Fibroblast of skin of back (primary cell): Measurements from ENCODE around the gene SLC16A8.

ENCODE experiments used
- DNase-seq: peaks from one replicate; pipeline ENCODE4 v3.0.0-alpha.2; 2013

Gene SLC16A8

DNA sequence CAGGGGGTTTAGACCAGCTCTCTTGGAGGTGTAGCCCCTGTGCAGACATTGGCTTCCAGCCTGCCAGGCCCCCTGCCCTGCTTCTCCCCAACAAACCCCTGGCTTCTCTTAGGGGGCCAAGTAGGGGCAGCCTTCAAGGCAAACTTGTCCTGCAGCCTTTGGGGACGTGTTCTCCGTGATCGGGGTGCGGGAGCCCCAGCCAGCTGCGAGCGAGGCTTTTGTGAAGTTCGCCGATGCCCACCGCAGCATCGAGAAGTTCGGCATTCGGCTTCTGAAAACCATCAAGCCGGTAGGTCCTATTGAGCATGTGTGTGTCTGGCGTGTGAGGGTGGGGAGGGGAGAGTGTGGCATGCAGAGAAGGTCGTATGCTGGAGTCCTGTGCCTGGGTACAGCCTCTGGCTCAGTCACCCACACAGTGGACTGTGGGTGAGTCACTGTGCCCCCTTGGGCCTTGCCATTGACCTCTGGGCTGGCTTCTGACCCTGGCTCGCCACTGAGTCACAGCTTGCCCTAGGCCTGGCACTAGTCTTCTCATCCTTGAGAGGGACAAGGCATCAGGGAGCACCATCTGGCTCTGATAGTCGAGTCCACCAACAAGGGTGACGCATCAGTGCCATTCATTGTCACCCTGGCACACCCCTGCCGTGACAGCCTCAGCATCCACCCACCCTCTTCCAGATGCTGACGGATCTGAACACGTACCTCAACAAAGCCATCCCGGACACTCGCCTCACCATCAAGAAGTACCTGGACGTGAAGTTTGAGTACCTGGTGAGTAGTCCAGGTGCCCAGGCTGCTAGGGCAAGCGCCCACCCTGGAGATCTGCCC lies 11.4 kb downstream of the SLC16A8 start:
- DNase-seq, result no peak

DNA sequence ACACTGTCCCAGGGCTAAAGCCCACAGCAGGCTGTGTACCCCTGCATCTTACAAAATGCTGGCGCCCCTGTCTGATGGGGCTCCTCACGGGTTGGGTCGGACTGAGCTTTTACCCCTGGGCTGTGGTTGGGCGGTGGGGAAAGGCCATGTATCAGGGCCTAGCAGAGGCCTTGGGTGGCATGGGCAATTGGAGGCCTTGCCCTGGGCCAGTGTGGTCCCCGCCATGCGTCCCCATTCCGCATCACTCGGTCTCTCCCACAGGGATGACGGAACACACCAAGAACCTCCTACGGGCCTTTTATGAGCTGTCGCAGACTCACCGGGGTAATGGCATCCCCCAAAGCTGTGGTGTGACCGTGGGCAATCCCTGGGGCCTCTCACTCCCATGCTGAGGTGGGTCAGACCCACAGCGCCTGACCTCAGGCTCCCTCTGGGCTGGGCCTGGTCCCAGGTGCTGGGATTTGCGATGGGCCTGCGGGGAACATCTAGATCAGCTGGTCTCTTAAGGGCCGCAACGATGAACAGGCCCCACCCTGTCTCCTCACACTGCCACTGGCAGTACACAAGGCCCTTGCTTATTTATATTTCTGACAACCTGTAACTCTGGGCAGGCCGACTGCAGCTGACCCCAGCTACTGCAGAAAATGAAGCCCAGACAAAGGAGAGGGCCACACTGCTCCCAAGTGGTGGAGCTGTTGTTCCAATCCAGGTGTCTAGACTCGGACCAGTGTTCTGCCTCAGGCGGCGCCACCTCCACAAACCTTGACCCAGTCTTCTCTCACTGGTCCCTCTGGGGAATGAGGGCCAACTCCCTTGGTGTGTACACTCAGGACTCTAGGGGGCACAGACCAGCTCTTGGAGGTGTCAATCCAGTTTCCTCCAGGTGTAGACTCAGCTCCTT lies 12.3 kb downstream of the SLC16A8 start:
- DNase-seq, result no peak

DNA sequence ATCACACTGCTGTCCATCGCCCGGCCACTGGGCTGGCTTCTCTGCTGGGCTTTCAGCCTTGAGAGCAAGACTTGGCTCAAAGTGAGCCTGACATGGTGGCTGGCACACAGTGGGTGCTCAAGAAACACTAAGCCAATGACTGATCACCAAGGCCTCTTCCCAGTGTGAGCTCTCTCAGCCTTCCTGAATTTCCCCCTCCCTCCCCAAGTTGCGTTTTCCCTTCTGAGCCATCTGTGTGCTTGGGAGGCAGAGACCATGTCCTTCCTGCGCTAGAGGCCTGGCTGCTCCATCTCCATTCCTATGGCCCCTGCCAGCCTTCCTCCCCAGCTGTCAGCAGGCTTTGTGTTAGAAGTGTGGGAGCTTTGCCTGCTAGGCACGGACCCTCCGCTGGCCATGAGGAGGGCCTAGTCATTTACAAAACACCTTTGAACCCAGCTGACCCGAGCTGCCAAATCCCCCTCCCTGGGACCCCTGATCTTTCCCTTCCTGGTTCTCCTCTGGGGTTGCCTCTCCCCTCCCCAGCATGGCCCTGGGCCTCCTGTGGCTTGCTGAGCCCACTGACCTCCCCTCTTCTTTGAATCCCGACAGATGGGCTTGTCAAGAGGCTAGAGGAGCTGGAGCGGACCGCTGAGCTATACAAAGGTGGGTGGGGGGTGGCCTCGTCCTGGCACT lies 13.6 kb downstream of the SLC16A8 start:
- no peak for DNase-seq

DNA sequence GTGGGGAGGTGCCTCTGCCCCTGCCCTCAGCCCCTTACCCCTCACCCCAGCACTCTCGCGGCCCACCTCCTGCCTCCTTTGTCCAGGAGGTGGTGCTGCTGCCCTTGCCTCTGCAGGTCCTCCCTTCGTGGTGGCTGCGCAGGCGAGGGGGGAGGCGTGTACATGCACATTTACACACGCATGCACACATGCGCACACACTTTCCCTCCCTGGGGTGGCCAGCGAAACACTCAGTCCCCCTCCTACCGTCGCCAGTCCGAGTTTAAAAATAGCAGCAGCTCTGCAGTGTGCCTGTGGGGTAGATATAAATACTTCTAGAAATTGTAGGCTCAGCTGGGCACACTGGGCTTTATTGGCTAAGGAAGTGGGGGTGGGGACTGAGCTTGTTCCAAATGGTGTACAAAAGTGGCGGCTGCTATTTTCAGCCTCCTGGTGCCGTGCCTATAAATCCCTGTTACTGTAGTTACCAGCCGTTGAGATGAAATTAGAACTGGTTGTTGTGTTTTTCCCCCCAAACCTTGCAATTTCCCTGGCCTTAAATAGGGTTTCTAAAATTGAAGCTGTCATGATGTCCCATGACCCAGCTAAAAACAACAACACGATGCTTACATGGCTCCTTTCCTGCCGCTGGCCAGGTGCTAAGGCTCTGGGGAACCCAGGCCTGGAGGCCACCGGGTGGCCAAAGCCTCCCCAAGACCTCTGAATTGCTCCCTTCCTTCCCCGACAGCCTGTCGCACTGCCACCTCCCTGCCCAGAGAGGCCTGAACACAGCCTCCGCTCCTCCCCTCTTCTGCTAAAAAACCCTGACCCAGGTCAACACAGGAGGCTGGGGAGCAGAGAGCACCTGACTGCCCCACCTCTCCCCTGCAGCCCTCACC lies 14.4 kb downstream of the SLC16A8 start:
- DNase-seq, result peak; percentile 69

- no peak for DNase-seq
Observed at GRCh38 chr22:38068641-38069371, 15.2 kb downstream of the SLC16A8 start.

DNA sequence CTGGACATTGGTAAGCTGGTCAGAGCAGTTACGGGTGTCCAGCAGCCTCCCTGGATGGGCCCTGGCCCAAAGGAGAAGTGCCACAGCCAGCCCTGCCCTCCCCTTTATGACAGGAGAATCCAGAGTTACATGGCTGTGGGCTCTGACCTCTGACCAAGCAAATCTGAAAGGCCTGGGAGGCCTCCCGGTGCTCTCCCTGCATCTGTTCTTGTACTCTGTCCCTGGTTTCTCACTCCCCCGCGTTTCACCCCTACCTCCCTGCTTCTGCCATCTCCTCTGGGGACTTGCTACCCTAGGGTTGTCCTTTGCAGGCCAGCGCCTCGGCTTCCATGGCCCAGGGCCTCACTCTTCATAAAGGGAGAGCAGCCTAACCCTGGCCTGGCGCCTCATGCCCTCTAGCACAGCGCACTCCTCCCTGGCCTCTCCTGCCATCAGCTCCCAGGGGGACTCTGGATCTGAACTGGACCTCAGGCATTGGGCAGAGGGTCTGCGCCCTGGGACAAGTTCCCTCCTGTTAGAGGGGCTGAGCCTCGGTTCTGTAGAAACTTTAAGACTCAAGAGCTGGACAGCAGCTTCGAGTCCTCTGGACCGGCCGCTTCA lies 16.1 kb downstream of the SLC16A8 start:
- no peak for DNase-seq

GRCh38 chr22:38067028-38067415 lies 17.0 kb downstream of the SLC16A8 start:
- DNase-seq, result no peak

GRCh38 chr22:38066381-38067027 lies 17.5 kb downstream of the SLC16A8 start:
- no peak for DNase-seq

DNA sequence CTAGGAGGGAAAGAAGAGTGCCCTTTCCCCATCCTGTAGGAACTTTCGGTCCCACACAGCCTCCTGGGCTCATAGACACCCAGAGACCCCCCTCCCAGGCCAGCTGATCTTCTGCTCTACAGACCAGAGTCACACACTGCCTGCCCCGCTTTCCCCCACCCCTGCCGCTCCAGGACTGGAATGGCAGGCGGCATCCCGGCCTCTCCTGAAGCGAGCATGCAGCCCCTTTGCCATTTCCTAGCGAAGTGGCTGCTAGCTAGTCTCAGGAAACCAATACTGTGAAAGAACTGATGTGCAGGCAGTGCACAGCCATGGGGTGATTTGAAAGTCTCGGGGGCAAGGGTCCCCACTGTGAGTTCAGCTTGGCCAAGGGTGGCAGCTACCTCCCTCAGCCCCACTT lies 18.4 kb downstream of the SLC16A8 start:
- DNase-seq, result no peak

DNA sequence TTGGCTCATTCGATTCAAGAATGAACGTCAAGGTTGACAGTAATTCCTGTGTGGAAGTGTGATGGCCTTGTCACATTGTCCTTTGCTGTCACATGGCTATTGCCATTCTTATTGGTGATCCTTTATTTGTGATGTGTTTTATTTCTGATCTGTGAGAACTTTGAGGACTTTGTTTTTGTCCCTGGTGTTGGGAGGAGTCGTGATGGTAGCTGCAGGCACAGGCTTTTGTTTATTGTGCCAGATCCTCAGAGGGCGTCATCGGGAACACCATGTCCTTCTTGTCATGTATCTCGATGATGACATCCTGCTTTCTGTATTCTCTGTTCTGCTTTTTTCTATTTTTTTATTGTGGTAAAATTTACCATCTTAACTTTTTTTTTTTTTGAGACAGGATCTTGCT lies 21.2 kb downstream of the SLC16A8 start:
- no peak for DNase-seq

GRCh38 chr22:38056969-38057891 lies 26.8 kb downstream of the SLC16A8 start, which contains the start of gene PICK1:
PICK1 (plus strand) TSS chr22:38057404; CDS start chr22:38057810, 406 bp downstream.
- DNase-seq, result peak; percentile 92

DNA sequence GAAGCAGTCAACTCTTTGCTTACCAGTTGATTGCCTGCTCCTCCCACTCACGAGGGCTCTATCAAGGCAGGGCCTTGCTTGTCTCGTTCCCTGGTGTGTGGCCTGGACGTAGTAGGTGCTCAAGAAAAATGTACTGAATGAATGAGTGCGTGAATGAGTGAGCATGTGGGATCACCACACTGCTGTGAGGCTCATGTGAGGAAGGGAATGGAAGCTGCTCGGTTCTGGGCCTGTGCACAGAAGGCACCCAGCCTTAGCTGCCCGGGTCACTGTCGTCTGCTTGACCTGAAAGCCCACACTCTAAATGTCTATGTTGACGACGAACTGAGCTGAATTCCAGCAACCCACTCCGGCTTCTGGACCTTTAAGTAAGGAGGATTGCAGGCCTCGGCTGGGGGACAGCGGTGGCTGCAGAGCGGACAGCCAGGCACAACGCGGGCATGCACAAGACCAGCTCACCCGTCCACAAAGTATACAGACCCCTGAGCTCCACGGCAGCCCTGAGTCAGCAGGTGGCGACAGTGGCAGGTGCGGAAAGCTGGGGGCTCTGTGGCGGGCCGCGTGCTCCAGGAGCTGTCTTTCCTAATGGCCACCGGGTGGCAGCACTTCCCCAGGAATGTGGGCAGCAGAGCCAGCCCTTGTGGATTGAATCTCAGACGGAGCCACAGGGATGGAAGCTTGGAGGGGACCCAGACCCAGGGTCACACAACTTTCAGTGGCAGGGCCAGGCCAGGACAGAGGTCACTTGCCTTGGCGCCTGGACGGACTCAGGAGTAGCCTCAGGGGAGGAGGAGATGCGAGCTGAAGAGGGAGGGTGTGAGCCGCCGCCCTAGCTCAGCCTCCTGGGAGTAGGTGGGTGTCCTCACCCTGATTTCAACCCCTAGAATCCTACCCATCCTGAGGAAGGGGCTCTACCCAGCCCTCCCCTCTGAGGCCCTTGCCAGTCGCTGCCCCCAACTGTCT lies 31.8 kb downstream of the SLC16A8 start:
- DNase-seq, result peak; percentile 72

GRCh38 chr22:38051261-38051660 lies 32.7 kb downstream of the SLC16A8 start:
- no peak for DNase-seq

DNA sequence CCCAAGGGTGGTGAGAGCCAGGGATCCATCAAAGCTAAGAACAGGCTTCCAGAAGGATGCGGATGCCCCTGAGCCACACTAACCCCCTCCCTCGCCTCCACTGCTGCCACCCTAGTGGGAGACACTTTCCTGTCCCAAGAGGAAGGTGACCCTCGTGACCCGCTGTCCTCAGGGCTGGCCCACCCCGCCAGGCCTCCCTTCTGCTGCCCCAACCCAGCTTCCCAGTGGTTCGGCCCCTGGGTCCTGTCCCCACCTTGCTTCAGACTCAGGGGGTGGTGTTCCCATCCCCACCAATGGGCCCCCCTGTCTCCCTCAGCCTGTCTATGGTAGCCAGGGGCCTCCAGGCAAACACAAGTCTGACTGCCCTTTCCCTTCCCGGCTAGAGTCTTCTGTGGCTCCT lies 33.3 kb downstream of the SLC16A8 start:
- no peak for DNase-seq

GRCh38 chr22:38049812-38050619 lies 34.0 kb downstream of the SLC16A8 start:
- DNase-seq, result no peak

DNA sequence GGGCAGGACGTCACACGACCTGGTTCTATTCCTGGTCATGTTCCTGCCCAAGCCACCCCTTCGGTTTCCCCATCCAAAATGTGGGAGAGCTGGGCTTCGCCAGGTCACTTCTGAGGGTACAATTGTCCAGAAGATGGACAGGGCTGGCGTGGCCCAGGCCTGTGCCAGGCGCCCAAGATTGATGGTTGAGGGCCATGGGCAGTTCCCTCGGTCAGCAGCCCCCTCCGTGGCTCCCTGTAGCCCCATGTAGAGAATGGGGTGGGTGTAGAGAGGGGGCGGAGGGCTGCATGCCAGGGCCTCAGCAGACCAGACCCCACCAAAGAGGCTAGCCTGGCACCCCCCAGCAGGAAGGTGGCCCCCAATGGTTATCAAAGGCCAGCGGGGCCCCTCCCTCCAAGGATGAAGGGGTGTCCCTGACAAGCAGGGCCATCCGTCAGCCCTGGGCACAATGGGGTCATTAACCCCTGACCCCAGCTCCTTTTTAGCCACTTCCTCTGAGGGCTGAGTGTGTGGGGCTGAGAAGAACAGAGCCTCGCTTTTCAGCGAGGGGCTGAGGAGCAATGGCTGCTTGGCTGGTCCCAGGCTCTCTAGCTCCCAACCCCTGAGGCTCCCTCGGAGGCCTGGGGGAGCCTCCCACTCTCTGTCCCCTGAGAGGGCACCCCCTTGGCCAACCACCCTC lies 37.8 kb downstream of the SLC16A8 start:
- DNase-seq, result no peak
